GM21717 (cell line): Measurements from ENCODE around the gene CTBP1.

Source experiments
- ATAC-seq: cut with Tn5 transposase; IDR thresholded peaks from one replicate; pipeline ENCODE4 v1.9.1; 2021; ENCODE audit warnings: mild to moderate bottlenecking, moderate library complexity; ENCODE audit not compliant: unreplicated experiment

CTBP1 gene

GRCh38 chr4:1225272-1226143 is 23.4 kb downstream of the CTBP1 start:
- ATAC-seq: no peak

- no peak for ATAC-seq
These were observed 24.8 kb downstream of the CTBP1 start for GRCh38 chr4:1223841-1224809.

GRCh38 chr4:1222938-1223690 is 25.8 kb downstream of the CTBP1 start:
- no peak for ATAC-seq

- ATAC-seq: no peak
These were observed 26.7 kb downstream of the CTBP1 start for GRCh38 chr4:1222036-1222789.

- ATAC-seq: no peak
These were observed 27.6 kb downstream of the CTBP1 start for GRCh38 chr4:1221155-1221870.

- no peak for ATAC-seq
These were observed 28.4 kb downstream of the CTBP1 start for GRCh38 chr4:1220566-1220965.

- ATAC-seq: no peak
These were observed 29.4 kb downstream of the CTBP1 start for GRCh38 chr4:1219566-1219950.

- peak; percentile 68 for ATAC-seq
These were observed 30.0 kb downstream of the CTBP1 start for GRCh38 chr4:1218634-1219565.

- no peak for ATAC-seq
These were observed 31.6 kb downstream of the CTBP1 start for GRCh38 chr4:1217366-1217765.

GRCh38 chr4:1216869-1217294 is 32.0 kb downstream of the CTBP1 start:
- no peak for ATAC-seq

GRCh38 chr4:1216076-1216614 is 32.8 kb downstream of the CTBP1 start:
- no peak for ATAC-seq

GRCh38 chr4:1215141-1216075 is 33.5 kb downstream of the CTBP1 start:
- ATAC-seq: no peak

- ATAC-seq: no peak
These were observed 34.5 kb downstream of the CTBP1 start for GRCh38 chr4:1214101-1215095.

- no peak for ATAC-seq
These were observed 35.5 kb downstream of the CTBP1 start for GRCh38 chr4:1213336-1213995.

GRCh38 chr4:1212546-1213335 is 36.2 kb downstream of the CTBP1 start:
- ATAC-seq: no peak
